ENCODE data around the gene ATP8A2.
A peak's percentile ranks its signal among the peaks of the same experiment; 100 is the strongest.

The ATP8A2 gene

DNA sequence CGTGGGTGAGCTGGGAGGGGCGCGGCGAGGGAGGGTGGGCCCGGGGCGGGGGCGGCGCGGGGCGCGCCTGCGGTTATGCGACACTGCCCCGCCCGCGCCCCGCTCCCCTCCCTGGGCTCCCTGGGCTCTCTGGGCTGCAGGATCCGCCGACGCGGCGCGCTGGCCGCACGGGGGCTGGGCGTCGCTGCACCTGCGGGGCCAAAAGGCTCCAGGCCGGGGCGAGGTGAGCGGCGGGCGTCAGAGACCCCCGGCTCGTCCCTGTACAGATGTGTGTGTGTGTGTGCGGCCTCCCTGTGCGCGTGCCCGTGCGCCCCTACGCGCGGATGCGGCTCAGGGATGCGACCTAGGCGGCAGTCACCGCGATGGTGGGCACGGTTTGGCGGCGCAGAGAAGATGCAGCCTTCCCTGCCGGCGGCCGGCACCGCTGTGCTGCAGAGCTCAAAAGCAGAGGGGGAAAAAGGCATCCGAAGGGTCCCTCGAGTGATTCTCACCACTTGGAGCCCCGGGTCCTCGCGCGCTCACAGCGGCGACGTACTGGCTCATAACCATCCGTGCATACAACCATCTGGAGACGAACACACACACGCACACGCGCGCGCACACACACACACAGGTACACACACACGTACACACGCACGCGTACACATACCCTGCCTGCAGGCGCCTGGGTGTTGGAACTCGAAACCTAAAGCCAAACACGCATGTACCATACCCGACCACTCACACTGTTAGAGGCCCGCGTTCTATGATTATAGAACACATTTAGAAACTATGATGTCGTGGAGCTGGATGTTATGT is 709 bp downstream of the ATP8A2 start:
- H3K9me3 ChIP-seq (ENCODE audit: control insufficient read depth, low read length): no peaks in the 10 kb centered on the region
- H3K9ac ChIP-seq: no peak overlapping the region
- peak overlapping the region; percentile 31 for H3K4me2 ChIP-seq (ENCODE audit: low read length)
- no peaks in the 10 kb centered on the region for H3K79me2 ChIP-seq
- no peaks in the 10 kb centered on the region for H3K27me3 ChIP-seq (ENCODE audit: control insufficient read depth, insufficient read depth, low read length)
- peak overlapping the region; percentile 11 for H3K4me3 ChIP-seq (ENCODE audit: low read depth, low read length)
- H3K36me3 ChIP-seq (ENCODE audit: control insufficient read depth, insufficient read depth, low read length): no peaks in the 10 kb centered on the region
- H3K4me1 ChIP-seq: no peaks in the 10 kb centered on the region
- no peak overlapping the region for H3K27ac ChIP-seq
- H2AFZ ChIP-seq: peak overlapping the region; percentile 2
- TF ChIP-seq, protein P1, sequence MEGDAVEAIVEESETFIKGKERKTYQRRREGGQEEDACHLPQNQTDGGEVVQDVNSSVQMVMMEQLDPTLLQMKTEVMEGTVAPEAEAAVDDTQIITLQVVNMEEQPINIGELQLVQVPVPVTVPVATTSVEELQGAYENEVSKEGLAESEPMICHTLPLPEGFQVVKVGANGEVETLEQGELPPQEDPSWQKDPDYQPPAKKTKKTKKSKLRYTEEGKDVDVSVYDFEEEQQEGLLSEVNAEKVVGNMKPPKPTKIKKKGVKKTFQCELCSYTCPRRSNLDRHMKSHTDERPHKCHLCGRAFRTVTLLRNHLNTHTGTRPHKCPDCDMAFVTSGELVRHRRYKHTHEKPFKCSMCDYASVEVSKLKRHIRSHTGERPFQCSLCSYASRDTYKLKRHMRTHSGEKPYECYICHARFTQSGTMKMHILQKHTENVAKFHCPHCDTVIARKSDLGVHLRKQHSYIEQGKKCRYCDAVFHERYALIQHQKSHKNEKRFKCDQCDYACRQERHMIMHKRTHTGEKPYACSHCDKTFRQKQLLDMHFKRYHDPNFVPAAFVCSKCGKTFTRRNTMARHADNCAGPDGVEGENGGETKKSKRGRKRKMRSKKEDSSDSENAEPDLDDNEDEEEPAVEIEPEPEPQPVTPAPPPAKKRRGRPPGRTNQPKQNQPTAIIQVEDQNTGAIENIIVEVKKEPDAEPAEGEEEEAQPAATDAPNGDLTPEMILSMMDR (IDR thresholded peaks at IDR 0.05): no peak

DNA sequence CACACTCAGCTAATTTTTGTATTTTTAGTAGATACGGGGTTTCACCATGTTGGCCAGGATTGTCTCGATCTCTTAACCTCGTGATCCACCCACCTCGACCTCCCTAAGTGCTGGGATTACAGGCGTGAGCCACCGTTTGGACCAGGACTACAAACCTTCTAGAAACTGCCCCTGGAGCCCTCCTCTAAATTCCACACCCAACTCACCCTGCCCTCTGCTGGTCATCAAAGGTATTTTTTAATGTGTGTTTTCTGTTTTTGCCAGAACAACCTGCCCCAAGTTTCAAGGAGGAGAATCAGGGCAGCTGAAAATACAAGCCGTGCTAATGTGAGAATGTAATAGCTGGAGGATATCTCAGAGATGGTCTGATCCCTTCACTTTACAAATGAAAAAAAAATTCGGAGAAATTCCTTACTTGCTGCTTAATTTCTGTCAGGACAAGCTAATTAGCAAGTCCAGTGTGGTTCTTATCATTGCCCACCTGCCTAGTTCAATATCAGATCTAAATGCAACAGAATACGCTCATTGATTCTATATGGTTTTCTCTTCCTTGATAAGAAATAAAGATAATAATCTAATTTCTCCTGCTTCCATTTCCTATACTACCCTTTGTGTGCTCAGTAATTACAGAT is 4.1 kb downstream of the ATP8A2 start:
- Histone ChIP-seq H3K4me2 (ENCODE audit: low read length) (no peak overlapping the region), H3K9ac (no peak overlapping the region), H3K79me2 (no peaks in the 10 kb centered on the region), H3K4me1 (no peaks in the 10 kb centered on the region), H3K27ac (no peak overlapping the region), H3K4me3 (ENCODE audit: low read depth, low read length) (no peak overlapping the region), H2AFZ (no peak overlapping the region), H3K36me3 (ENCODE audit: control insufficient read depth, insufficient read depth, low read length) (no peaks in the 10 kb centered on the region), H3K9me3 (ENCODE audit: control insufficient read depth, low read length) (no peaks in the 10 kb centered on the region), H3K27me3 (ENCODE audit: control insufficient read depth, insufficient read depth, low read length) (no peaks in the 10 kb centered on the region)
- TF ChIP-seq, protein P1 (IDR thresholded peaks at IDR 0.05): peak; percentile 46

DNA sequence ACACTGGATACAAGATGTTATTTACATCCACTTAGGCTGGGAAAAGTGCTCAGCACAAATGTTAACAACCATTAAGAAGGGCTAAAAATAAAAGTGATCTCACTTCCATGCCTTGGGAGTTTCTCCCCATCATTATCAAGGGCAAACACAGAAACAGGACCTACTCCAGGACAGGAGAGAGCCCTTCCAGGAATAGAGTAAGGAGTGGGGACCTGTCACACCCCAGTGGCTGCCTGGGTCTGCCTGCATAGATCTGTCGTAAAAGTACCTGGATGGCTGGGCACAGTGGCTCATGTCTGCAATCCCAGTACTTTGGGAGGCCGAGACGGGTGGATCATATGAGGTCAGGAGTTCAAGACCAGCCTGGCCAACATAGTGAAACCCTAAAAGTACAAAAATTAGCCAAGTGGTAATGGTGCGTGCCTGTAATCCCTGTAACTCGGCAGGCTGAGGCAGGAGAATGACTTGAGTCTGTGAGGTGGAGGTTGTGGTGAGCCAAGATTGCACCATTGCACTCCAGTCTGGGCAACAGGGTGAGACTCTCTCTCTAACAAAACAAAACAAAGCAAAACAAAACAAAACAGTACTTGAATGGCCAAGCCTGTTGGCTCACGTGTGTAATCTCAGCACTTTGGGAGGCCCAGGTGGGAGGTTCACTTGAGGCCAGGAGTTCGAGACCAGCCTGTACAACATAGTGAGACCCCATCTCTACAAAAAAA is 5.6 kb downstream of the ATP8A2 start:
- Histone ChIP-seq H3K27me3 (ENCODE audit: control insufficient read depth, insufficient read depth, low read length) (no peaks in the 10 kb centered on the region), H3K27ac (no peak overlapping the region), H3K79me2 (no peaks in the 10 kb centered on the region)

DNA sequence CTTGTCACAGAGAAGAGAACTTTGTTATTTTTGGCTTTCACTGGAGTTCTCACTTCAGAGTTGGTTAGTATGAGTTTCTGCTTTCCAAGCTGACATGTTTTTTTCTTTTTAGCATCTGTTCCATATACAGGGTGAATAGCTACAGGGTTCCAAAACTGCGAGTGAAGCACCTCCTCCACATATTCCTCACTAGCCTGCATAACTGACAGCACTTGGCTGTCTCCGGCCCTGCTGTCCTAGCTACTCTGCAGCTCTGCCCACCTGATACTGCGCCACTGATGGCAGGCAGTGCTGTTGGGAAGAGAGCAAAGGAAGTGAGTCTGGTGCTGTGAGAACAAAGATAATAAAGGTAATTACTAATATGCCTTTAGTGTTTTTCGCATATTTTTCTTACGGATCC is 6.8 kb downstream of the ATP8A2 start:
- no peaks in the 10 kb centered on the region for H3K79me2 ChIP-seq
- H3K4me2 ChIP-seq (ENCODE audit: low read length): no peak overlapping the region
- H3K9ac ChIP-seq: no peak overlapping the region
- no peaks in the 10 kb centered on the region for H3K9me3 ChIP-seq (ENCODE audit: control insufficient read depth, low read length)
- H3K4me1 ChIP-seq: no peaks in the 10 kb centered on the region
- no peaks in the 10 kb centered on the region for H3K36me3 ChIP-seq (ENCODE audit: control insufficient read depth, insufficient read depth, low read length)
- H3K27me3 ChIP-seq (ENCODE audit: control insufficient read depth, insufficient read depth, low read length): no peaks in the 10 kb centered on the region
- TF ChIP-seq, protein P1 (IDR thresholded peaks at IDR 0.05): no peak
- H3K4me3 ChIP-seq (ENCODE audit: low read depth, low read length): no peak overlapping the region
- no peak overlapping the region for H2AFZ ChIP-seq
- H3K27ac ChIP-seq: no peak overlapping the region

More for the DNA sequence above, 5.6 kb downstream of the ATP8A2 start:
- TF ChIP-seq, protein P1 (IDR thresholded peaks at IDR 0.05): no peak
- H3K4me3 ChIP-seq (ENCODE audit: low read depth, low read length): no peak overlapping the region
- H2AFZ ChIP-seq: no peak overlapping the region
- no peak overlapping the region for H3K4me2 ChIP-seq (ENCODE audit: low read length)
- no peaks in the 10 kb centered on the region for H3K4me1 ChIP-seq
- H3K9ac ChIP-seq: no peak overlapping the region
- H3K9me3 ChIP-seq (ENCODE audit: control insufficient read depth, low read length): no peaks in the 10 kb centered on the region
- H3K36me3 ChIP-seq (ENCODE audit: control insufficient read depth, insufficient read depth, low read length): no peaks in the 10 kb centered on the region

Measured in parathyroid adenoma (tissue), 2 donors.